Measurements from ENCODE around the gene CATSPER1.
"Not testable (repeated sequence)": the region's sequence is repeated elsewhere in the genome, so short reads cannot be mapped to it uniquely, and the experiment has no call there.

The CATSPER1 gene

DNA sequence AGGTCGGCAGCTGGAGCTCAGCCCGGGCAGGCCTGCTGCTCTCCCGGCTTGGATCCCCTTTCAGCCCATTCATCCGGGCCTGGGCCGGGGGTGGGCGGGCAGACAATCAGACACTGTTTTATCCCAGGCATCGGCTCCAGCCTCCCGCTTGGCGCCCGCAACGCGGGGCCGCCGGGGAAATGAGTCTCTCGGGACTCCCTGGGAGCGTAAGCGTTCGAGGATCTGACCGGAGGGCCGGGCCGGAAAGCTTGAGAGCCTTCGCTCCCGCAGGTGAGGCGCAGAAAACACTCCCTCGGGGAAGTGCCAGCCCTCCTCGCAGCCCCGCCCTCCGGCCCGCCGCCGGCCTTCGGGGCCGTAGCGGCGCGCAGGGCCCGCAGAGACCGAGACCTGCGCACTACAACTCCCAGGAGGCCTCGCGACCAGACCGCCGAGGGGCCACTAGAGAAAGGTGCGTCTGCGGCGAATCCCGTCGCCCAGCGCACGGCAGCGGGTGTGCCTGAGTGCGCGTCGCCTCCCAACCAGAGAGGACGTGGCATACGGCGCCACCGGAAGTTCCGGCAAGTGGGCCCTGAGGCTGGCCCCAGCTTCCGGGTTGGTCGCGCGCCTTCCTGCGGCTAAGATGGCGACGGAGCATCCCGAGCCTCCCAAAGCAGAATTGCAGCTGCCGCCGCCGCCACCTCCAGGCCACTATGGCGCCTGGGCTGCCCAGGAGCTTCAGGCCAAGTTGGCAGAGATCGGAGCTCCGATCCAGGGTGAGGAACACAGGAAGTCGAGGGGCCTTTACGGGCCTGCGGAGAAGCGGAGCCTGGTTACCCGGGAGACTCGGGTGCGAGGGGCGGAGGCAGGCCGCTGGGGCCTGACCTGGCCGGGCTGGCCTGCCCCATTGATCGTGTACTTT lies 25.7 kb upstream of the CATSPER1 start, which contains the start of gene SF3B2:
SF3B2 (plus strand) TSS at position 599 of the 898 bp plus-strand sequence; CDS start at position 620, 21 bp downstream.
- DNase-seq, result peak; percentile 97

DNA sequence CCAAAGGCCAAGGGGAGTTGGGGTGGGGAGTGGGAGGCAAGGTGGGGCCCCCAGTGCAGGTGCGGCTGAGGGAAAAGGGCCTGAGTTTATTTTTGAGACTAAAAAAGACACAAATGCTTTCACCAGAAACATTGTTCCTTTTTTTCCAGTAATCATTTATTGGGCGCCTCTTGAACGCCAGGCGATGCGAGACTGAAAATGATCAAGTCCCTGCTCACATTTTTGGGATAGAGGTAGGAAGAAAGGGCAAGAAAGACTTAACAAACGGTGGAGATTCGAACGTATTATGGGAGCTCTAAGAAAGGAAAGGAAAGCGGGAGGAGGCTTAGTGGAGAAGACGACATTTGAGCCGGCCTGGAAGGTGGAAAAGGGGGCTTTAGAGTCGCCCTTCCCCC lies 25.1 kb upstream of the CATSPER1 start:
- DNase-seq, result no peak

DNA sequence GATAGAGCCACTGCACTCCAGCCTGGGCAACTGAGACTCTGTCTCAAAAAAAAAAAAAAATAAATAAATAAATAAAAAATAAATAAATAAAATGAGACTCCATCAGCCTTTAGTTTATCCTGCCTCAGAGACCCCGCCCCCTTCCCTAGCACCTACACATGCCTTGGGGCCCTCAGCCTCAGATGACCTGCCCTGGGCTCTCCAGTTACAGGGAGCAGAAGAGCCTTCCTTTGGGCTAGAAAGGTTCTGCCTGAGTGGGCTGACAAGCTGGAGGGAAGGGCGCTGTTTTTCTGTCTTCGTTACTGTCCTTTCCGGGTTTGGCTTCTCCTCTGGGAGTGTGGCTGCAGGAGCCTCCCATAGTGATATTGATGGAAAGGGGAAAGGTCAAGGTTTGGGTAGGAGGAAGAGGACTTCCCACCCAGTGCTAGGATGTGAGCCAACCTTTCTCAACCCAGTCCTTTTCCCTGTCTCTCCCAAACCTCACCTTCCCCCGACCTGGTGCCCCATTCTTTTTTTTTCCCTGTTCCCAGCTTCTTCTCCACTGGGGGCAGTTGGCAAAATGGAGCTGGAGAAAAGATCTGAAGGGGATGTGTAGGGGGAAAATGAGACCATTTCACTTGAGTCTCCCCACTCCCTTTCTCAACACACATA lies 24.4 kb upstream of the CATSPER1 start:
- DNase-seq, result no peak

DNA sequence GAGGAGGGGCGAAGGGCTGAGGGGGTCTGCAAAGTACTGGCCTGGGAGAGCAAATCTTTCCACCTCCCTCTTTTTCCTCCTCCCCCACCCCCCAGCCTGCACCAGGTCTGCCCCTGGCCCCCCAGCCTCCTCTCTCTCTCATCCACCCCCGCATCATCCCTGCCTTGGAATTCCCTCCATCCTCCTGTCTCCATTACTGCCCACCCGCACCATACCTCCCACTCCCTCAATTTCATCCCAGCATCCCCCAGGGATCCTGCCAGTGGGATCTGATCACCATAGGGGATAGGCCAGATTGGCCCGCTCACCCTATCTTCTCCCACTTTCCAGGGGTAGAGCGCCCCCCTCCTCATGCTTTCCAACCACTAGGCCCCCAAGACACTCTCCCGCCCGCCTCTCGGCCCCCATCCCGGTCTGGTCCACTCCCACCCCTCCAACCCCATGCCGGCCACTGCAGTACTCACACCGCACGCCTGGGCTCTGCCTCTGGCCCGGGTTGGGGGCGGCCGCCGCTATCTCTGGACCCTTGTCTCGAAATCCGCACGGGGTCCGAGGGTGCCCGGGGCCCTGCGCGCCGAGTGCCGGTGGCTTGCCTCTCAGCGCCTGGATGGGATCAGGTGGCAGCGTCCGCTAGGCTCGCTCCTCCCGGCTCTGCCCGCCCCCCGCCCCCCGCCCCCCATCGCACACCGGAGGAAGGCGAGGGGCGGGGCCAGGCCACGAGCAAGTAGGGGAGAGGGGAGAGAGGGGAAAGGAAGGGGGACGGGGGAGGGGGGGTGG lies 22.5 kb upstream of the CATSPER1 start, which contains the start of gene GAL3ST3:
GAL3ST3 (minus strand) TSS at position 615 of the 777 bp plus-strand sequence. CDS start 3,746 bp downstream, outside the sequence.
- no peak for DNase-seq

DNA sequence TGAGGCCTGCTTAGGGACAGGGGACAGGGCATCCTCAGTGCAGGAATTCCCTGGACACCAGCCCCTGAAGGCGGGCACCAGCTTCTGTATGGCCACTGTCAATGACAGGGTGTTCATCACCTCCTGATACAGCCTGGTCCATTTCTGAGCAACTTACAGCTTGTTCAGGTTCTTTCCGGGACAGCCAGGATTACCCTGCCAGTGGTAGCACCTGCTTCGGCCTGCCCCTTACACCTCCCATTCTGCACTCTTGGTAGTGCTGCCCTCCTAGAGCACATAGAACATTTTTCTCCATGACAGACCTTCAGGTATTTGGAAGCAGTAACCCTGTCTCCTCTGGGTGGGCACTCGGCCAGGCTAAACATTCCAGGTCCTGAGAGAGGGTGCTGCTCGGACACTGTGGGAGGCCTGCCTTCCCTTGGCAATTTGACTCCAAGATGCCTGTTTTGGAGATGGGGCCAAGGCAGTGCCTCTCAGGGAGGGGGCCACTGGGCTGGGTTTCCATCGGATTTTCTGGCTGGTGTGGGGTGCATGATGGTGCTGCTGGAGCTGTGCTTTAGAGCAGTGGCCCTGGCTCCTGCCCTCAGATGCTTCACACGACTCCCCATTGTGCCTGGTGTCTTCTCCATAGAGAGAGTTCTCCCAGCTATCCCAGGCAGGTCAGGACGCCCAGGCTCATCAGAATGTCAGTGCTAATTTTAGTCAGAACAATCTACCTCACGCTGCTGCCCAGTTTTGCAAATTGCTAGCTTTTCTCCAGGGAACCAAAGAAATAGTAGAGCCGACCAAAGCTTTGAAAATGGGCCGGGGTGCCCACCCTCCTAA lies 21.5 kb upstream of the CATSPER1 start:
- DNase-seq, result no peak

DNA sequence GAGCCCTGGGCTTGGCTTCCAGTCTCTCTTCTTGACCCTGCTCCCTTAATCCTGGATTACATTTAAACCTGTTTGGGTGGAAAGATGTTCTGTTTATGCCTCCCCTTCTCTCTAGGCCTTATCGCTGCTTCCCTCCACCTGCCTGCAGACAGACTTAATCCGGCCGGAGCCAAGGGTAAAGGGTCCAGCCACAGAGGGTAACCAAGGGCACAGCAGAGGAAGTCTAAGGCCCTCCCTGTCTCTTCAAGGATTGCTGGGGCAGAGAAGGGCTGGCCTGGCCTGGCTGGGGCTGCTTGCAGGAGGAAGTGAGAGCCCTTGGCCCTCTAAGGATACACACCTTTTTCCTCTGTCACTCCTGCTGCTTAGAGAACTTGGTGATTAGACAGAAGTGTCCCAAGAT lies 20.6 kb upstream of the CATSPER1 start:
- DNase-seq, result no peak

DNA sequence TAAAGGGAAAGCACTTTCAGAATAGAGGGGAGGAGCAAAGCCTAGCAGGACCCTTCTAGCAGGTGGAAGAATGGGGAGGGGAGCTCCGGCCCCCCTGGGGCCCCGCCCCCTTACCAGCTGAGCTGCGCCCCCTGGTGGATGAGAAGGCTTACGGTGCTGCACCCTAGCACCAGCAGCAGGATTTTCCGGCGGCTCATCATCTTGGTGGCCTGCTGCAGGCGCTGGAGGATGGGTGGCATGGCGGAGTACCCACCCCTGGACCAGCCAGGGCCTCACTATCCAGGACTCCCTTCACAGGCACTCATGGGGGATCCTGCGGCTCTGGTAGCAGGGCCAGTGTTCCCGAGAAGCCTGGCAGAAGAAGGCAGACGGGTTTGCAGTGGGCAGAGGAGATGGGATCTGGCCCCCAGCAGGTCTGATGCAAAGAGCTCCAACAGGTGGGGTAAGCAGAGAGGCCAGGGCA lies 18.9 kb upstream of the CATSPER1 start:
- DNase-seq, result peak; percentile 88

DNA sequence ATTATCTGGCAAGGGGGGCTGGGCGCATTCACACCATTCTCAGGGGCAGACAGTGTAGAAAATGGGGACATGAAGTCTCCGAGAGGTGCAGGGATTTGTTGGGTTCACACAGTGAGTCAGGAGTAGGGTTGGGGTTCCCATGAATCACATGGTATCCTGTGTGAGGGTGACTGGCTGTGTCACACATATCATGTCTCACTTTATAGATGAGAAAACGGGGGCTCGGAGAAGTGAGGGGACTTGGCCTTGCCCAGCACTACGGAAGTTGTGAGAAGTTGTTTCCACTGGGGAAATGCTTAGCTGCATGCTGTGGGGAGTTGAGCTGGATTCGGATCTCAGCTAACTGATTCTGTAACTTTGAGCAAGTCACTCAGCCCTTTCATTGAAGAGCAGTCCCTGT lies 18.5 kb upstream of the CATSPER1 start:
- DNase-seq, result peak; percentile 32

DNA sequence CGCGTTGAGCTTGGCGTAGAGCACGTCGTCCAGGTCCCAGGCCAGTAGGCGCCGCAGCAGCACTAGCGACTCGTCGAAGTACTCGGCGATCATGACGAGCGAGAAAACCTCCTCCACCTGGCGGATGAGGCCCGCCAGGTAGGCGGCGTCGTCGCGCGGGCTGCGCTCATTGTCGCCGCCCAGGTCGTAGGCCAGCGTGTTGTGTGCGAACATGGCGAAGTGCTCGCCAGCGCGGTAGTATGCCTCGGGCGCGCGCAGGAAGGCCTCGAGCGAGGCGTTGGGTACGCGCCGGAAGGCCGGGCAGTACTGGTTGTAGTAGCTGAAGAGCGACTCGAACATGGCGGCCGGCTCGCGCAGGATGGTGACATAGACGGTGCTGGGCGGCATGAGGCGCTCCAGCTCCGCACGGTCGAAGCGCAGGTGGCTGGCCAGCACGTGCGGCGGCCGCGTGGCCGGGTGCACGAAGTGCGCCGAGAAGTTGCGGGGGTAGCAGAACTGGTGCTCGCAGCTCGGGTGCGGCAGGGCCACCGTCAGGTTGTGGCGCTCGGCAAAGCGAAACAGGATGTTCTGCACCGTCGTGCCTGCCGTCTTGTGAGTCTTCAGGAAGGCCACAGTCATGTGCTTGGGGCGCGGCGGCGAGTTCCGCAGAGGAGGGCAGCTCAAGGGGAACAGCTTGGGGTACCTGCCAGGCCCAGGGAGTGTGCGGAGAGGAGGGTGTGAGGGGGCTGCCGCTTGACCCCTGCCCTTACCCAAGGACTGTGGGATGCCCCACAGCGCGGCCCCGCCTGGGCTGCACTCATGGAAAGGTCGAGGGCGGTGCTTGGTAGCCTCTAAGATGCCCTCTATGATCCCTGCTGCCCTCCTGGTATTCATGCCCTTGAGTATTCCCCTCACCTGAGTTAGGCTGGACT lies 17.0 kb upstream of the CATSPER1 start:
- DNase-seq, result no peak

DNA sequence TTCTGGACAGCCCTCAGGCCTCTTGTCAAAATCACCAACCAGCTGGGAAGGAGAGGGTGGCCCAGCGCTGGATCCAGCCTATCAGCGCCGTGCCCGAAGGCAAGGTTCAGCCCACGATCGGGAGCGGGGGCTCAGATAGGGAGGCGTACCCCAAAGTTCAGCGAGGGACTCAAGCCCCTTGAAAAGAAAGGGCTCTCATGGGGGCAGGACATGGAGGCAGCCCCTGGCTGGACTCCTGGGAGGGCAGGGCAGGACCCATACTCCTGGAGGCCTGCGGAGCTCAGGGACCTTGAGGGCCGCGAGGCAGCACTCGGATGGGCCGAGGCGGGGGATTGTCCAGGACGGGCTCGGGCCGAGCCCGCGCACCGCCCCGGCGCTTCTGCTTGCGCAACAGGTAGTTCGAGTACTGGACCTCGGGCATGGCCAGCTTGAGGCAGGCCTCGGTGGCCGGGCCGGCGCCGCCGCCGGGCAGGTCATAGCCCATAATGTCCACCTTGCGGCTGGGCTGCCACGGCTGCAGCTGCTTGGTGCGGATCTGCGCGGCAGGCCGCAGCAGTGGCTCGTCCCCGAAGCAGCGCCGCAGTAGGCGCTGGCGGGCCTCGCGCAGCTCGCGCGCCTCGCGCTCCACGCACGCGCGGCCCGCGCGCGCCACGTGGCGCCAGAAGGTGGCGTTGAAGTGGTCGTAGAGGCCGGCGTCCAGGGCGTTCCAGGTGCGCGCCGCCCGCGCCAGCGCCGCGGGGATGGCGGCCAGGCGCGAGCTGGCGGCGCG lies 16.1 kb upstream of the CATSPER1 start:
- no peak for DNase-seq

DNA sequence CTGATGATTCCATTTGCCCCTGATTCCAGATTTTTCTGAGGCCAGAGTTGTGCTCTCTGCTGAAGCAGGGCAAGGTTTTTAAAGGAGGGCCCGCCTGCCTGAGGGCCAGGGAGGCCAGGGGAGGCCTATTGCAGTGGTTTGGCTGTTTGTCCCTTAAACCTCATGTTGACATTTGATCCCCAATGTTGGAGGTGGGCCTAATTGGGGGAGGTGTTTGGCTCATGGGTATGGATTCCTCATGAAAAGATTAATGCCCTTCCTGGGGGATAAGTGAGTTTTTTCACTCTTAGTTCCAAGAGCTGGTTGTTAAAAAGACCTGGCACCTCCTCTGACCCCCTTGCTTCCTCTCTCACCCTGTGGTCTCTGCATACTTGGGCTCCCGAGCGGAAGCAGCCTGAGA lies 13.5 kb upstream of the CATSPER1 start:
- DNase-seq, result no peak

DNA sequence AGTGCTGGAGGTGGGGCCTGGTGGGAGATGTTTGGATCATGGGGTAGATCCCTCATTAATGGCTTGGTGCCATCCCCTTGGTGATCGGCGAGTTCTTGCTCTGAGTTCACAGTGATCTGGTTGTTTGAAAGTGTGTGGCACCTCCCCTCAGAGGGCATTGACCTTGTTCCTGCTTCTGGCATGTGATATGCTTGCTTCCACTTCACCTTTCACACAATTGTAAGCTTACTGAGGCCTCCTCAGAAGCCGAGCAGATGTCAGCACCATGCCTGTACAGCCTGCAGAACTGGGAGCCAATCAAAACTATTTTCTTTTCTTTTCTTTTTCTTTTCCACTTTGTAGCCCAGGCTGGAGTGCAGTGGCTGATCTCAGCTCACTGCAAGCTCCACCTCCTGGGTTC lies 11.0 kb upstream of the CATSPER1 start:
- DNase-seq, result no peak

DNA sequence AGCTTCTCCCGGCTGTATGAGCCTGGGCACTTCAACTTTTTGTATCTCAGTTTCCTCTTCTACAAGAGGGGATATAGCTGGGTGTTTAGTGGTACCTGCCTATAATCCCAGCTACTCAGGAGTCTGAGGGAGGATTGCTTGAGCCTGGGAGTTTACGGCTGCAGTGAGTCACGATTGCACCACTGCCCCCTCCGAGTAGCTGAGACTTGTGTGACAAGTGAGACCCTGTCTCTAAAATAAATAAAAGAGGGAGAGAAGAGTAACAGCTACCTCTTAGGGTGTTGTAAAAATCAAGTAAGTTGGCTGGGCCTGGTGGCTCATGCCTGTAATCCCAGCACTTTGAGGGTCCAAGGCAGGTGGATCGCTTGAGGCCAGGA lies 10.0 kb upstream of the CATSPER1 start:
- no peak for DNase-seq

DNA sequence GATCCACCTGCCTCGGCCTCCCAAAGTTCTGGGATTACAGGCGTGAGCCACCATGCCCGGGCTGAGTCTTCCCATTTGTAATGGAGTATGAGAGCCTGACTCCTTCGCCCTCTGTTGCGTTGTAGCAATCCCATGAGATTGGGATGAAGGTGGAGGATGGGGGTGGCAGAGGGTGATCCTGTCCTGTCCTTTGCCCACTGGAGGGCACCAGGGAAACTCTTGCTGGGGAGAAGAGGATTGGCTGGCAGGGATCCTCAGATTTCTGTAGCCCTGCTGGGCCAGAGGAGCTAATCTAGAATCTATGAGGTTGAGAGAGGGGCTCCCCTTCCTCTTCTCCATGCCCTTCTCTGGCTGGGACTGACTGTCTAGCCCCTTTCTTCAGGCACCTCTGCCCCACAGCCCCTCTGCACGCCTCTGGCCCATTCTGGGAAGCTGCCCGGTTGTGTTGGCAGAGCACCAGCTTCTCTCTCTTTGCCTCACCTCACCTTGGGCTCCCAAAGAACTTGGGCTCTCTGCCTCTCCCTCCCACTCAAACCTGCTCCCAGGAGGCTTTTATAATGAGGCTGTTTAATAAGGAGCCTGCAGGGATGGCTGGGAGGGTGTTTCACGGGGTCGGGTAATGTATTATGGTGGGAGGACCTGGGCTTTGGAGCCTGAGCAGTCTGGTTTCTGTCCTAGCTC lies 9.5 kb upstream of the CATSPER1 start:
- DNase-seq, result no peak

DNA sequence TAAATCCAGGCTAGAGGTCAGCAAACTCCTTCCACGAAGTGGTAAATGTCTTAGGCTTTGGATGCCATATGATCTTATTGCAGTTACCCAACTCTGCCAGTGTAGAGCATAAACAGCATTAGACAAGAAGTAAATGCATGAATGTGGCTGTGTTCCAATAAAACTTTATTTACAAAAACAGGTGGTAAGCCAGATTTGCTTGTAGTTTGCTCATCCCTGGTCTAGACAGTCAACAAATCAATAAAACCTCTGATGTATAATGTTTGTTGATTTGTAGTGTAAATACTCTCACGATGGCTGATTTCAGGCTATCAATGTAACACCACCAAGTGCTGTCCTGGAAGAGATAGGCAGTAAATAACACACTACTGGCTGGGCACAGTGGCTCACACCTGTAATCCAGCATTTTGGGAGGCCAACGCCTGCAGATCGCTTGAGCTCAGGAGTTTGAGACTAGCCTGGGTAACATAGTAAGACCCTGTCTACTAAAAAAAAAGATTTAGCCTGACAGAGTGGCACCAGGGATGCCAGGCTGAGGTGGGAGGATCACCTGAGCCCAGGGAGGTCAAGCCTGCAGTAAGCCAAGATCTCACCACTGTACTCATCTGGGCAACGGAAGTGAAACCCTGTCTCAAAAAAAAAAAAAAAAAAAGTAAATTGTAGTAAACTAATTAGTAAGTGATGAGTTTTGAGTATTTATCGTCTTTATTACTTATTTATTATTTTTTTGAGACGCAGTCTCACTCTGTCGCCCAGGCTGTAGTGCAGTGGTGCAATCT lies 6.9 kb upstream of the CATSPER1 start:
- no peak for DNase-seq

DNA sequence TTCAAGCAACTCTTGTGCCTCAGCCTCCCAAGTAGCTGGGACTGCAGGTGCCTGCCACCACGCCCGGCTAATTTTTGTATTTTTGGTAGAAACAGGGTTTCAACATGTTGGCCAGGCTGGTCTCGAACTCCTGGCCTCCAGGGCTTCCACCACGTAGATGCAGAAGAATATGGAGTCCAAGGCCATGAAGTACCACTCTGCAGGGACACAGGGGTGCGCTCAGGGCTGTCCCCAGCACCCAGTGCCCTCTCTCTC lies 3.2 kb downstream of the CATSPER1 start:
- DNase-seq, result not testable (repeated sequence)

DNA sequence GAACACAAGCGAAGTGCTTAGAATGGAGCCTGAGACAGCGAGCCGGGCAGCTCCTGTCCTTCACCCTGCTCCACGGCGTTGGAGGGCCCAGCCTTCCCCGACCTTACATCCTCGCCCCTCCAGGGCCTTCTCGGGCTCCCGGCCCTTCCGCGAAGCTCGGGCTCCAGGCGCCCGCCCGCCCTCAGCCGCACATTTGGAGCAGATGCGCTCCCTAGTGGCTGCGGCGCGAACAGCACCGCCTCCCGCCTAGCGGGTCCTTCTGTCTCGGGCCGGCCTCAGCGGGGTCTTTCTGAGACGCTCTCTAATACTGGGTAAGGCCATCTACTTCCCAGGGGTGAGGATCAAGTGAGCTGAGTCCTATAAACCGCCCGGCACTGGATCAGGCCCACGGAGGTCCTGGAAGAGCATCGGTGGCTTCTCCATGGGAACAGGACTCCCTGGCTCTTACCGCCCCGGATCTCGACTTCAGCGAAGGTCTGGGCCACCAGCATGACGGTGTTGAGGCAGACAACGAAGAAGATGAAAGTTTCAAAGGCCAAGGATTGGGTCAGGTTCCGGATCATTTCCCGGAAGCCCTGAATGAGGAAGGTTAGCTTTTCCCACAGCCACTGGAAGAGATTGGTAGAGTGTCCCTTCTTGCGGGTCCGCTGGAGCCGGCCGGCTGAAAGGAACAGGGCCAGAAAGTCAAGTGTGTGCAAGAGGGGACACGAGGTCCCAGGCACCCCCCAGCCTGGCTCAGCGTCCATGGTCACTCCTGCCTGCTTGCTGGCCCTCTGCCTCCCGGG lies 3.7 kb downstream of the CATSPER1 start:
- DNase-seq, result peak; percentile 81

DNA sequence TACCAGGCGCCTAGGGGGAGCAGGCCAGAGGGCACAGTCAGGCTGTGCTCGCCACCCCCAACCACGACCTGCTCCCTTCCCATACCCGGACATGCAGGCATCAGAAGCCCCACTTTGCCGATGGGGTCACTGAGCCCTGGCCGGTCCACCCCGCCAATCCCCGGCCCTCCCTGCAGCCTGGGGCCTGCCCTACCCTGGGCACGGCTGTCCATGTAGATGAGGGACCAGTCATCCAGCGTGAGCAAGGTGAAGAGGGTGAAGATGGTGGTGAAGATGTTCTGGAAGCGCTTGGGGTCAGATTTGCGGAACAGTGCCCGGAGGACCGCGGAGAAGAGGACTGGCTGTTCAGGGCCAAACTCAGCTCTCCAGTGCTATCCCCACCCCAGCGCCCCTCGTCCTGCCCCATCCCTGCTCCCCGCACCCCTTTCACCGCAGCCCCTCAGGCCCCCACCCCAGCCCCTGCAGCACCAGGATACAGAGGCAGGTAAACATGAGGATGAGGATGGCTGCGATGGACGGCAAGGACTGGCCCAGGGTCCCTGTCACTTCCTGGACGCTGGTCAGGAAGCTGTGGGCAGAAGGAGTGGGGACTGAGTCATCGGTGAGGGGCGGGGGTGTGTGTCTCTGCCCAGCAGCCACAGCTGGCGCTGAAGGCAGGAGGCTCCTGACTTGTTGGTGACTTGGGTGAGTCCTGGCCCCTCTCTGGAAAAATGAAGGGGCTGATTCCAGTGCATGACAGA lies 5.5 kb downstream of the CATSPER1 start:
- DNase-seq, result no peak
